Large intestine (tissue), 3 donors: ENCODE measurements around the gene CCDC97. TPM values are rescaled to one million over a fixed set of nuclear protein-coding genes. Genes with fewer than 3 reads are reported as not detected.
"Not testable (repeated sequence)": the region's sequence is repeated elsewhere in the genome, so short reads cannot be mapped to it uniquely, and the experiment has no call there.

ENCODE experiments used
- DNase-seq, 2 donors: peaks; one replicate each; pipeline versions ENCODE4 v3.0.0 to v3.0.0-alpha.2; 2013
- H3K27ac ChIP-seq: one replicate; pipeline ENCODE4 v1.5.1; 2013; ENCODE audit warnings: low read length
- H3K27me3 ChIP-seq: 2 replicates; pipeline ENCODE4 v1.6.1; 2013; ENCODE audit warnings: low read length; ENCODE audit not compliant: control insufficient read depth, insufficient read depth
- H3K36me3 ChIP-seq: 2 replicates; pipeline ENCODE4 v1.6.1; 2013; ENCODE audit warnings: low read length; ENCODE audit not compliant: control insufficient read depth, insufficient read depth
- H3K4me1 ChIP-seq: one replicate; pipeline ENCODE4 v1.6.1; 2013; ENCODE audit warnings: low read length; ENCODE audit not compliant: control insufficient read depth, insufficient read depth
- H3K4me3 ChIP-seq: one replicate; pipeline ENCODE4 v1.5.1; 2013; ENCODE audit warnings: low read length
- H3K9me3 ChIP-seq: one replicate; pipeline ENCODE4 v1.6.1; 2013; ENCODE audit warnings: mild to moderate bottlenecking, low read depth, low read length, moderate library complexity; ENCODE audit not compliant: control insufficient read depth
- WGBS: methylation state at CpG from one replicate; pipeline ENCODE4 v1.1.5; 2013; ENCODE audit warnings: low lambda C conversion rate; ENCODE audit not compliant: insufficient coverage; 5-methylcytosine and 5-hydroxymethylcytosine counted together
- polyA plus RNA-seq: library from polyadenylated mRNA; unstranded; fragments of 120-200 nt; gene quantifications from one replicate; pipeline ENCODE4 v1.2.1, GENCODE V29; 2013

Gene CCDC97
- polyA plus RNA-seq, 1 donor: 24.9 TPM

DNA sequence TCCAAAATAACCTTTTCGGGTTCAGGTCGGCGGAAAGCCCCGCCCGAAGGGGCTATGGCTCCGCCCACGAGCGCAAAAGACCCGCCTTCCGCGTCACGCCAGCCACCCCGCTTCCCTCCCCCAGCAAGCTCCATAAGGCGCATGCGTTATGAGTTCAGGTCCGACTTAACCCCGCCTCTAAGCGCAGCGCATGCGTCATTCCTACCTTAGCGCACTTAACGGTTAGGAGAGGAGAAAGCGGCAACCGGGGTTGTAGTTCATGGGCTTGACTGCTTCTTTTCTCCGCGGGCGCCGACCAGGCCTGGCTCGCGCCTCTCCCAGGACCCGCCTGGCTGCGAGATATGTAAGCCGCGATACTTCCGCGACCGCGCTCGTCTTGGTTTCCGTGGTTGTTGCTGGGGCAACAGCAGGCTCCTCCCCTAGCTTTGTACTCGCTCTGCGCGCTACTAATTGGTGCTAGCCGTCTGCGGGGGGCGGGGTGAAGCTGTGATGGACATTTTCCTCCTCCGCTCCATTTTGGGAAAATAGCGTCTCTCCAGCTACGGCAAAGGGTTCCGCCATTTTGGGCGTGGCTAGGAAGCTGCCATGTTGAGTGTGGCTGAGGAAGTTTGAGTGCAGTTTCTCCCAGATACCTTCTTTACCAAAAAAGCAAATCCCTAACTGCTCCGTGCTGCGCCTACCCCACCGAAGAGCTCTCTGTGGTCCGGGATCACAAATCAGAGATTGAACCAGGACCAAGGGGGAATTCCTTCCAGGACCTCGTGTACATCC is 54.0 kb downstream of the CCDC97 start, which contains the start of gene B9D2:
Gene B9D2 (minus strand): TSS at position 397 of the 771 bp plus-strand sequence. CDS start 630 bp downstream, outside the sequence.
- no peaks in the 10 kb centered on the region for H3K27me3 ChIP-seq
- peaks cover 26% of the 10 kb centered on the region for H3K4me1 ChIP-seq
- H3K27ac ChIP-seq: peak within 1 kb of the TSS; percentile 98
- WGBS: no CpG with 5 or more reads among the region's 56 CpGs
- peak within 1 kb of the TSS; percentile 85 for H3K4me3 ChIP-seq
- H3K9me3 ChIP-seq: no peaks in the 10 kb centered on the region
- DNase-seq: peak; percentile 98 to 99
- H3K36me3 ChIP-seq: no peaks in the 10 kb centered on the region

DNA sequence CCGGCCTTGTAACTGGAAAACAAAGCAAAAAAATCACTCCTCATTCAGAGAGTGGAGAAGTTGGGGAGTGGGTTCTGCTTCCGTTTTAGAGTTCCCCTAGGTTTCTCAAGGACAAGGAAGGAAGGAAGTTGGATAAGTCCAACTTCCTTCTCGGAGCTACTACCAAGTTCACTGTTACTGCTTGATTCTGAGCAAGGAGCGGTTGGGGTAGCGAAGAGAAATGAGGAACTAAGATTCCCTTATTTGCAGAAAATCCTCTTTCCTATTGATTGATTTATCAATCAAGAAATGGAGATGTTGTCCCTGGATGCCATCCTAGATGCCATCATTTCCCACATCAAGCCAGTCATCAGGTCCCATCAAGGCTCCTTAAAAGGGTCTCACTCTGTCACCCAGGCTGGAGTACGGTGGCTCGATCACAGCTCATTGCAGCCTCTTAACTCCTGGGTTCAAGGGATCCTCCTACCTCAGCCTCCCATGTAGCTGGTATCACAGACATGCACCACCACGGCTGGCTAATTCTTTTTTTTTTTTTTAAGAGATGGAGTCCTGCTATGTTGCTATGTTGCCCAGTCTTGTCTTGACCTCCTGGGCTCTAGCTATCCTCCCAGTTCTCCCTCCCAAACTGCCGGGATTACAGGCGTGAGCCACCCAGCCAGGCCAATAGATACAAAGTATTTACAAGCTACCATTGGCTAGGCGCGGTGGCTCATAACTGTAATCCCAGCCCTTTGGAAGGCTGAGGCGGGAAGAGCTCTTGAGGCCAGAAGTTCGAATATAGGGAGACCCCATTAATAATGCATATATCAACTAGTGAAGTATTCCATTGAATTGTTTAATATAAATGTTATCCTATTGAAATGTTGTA is 54.8 kb downstream of the CCDC97 start:
- Histone ChIP-seq H3K4me1 (peaks cover 26% of the 10 kb centered on the region), H3K36me3 (no peaks in the 10 kb centered on the region), H3K4me3 (peak overlapping the region; percentile 85), H3K27me3 (no peaks in the 10 kb centered on the region), H3K9me3 (no peaks in the 10 kb centered on the region), H3K27ac (peak overlapping the region; percentile 98)
- DNase-seq: no peak
- WGBS: 60% methylated on average over 3 of the region's 14 CpGs

DNA sequence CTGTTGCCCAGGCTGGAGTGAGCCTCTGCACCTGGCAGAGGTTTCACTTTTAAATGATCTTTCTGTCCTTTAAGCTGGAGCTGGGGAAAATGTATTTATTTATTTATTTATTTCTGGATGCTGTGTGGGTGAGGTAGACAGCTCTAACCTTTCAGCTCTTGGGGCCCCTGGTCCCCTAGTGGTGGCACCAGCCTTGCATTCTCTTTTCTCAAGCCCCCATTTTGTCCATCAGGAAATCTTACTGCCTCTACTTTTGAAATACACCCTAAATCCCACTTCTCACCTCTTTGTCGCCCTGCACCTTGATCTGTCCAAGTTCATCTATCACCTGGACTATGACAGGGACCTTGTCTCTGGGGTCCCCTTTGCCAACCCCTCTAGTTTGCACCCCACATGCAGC is 56.1 kb downstream of the CCDC97 start:
- 100% methylated on average over 1 of the region's 1 CpG for WGBS
- no peak for DNase-seq
- H3K27ac ChIP-seq: no peak overlapping the region
- no peaks in the 10 kb centered on the region for H3K9me3 ChIP-seq
- H3K36me3 ChIP-seq: no peaks in the 10 kb centered on the region
- no peaks in the 10 kb centered on the region for H3K27me3 ChIP-seq
- peaks cover 26% of the 10 kb centered on the region for H3K4me1 ChIP-seq
- no peak overlapping the region for H3K4me3 ChIP-seq

DNA sequence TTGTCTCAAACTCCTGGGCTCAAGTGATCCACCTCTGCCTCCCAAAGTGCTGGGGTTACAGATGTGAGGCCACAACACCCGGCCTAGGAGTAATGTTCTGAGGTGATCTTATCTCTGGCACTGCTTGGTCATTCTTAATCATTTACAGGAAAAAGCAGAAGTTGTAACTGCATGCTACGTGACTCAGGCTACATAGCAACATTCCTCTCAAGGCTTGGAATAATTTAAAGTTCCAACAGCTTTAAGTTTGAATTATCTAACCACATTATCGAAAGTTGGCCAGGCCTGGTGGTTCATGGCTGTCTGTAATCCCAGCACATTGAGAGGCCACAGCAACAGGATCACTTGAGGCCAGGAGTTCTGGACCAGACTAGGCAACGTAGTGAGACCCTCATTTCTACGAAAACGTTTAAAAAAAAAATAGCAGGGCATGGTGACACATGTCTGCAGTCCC is 57.9 kb downstream of the CCDC97 start:
- Histone ChIP-seq H3K9me3 (no peaks in the 10 kb centered on the region), H3K36me3 (no peaks in the 10 kb centered on the region), H3K4me3 (no peak overlapping the region), H3K4me1 (peaks cover 26% of the 10 kb centered on the region), H3K27me3 (no peaks in the 10 kb centered on the region), H3K27ac (peak overlapping the region; percentile 76)
- no CpG with 5 or more reads among the region's 6 CpGs for WGBS
- peak; percentile 63 to 73 for DNase-seq

DNA sequence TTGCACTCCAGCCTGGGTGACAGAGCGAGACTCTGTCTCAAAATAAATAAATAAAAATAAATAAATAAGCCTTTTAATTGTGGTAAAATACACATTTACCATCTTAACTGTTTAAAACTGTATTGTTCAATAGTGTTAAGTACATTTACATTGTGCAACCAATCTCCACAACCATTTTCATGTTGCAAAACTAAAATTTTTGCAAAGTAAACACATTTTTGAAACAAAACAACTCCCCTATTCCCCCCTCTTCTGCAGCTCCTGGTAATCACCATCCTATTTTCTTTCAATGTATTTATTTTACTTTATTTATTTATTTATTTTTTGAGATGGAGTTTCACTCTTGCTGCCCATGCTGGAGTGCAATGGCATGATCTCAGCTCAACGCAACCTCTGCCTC is 59.8 kb downstream of the CCDC97 start:
- H3K36me3 ChIP-seq: no peaks in the 10 kb centered on the region
- H3K27ac ChIP-seq: no peak overlapping the region
- no peak for DNase-seq
- WGBS: no CpG with 5 or more reads among the region's 2 CpGs
- H3K4me3 ChIP-seq: no peak overlapping the region
- H3K27me3 ChIP-seq: no peaks in the 10 kb centered on the region
- peaks cover 16% of the 10 kb centered on the region for H3K4me1 ChIP-seq
- H3K9me3 ChIP-seq: no peaks in the 10 kb centered on the region

DNA sequence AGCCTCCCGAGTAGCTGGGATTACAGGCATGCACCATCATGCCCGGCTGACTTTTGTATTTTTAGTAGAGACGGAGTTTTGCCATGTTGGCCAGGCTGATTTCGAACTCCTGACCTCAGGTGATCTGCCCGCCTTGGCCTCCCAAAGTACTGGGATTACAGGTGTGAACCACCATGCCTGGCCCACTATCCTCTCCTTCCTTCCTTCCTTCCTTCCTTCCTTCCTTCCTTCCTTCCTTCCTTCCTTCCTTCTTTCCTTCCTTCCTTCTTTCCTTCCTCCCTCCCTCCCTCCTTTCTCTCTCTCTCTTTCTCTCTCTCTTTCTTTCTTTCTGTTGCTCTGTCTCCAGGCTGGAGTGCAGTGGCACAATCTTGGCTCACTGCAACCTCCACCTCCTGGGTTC is 61.1 kb downstream of the CCDC97 start:
- peaks cover 13% of the 10 kb centered on the region for H3K4me1 ChIP-seq
- not testable (repeated sequence) for H3K27ac ChIP-seq

DNA sequence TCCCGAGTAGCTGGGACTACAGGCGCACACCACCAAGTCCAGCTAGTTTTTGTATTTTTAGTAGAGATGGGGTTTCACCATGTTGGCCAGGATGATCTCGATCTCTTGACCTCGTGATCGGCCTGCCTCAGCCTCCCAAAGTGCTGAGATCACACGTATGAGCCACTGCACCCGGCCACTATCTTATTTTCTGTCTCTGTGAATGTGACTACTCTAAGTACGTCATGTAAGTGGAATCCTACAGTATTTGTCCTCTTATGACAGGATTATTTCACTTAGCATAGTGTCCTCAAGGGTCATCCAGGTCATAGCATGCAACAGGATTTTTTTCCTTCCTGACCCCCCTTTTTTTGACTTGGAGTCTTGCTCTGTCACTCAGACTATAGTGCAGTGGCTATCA is 61.6 kb downstream of the CCDC97 start:
- H3K4me3 ChIP-seq: no peak overlapping the region
- no peaks in the 10 kb centered on the region for H3K36me3 ChIP-seq
- no peaks in the 10 kb centered on the region for H3K9me3 ChIP-seq
- no peak for DNase-seq
- 100% methylated on average over 1 of the region's 8 CpGs for WGBS
- H3K27me3 ChIP-seq: no peaks in the 10 kb centered on the region
- no peak overlapping the region for H3K27ac ChIP-seq
- peaks cover 13% of the 10 kb centered on the region for H3K4me1 ChIP-seq

More for the DNA sequence above, 61.1 kb downstream of the CCDC97 start:
- not testable (repeated sequence) for DNase-seq, H3K9me3 ChIP-seq, H3K36me3 ChIP-seq, H3K4me3 ChIP-seq, H3K27me3 ChIP-seq
- WGBS: 100% methylated on average over 2 of the region's 5 CpGs

DNA sequence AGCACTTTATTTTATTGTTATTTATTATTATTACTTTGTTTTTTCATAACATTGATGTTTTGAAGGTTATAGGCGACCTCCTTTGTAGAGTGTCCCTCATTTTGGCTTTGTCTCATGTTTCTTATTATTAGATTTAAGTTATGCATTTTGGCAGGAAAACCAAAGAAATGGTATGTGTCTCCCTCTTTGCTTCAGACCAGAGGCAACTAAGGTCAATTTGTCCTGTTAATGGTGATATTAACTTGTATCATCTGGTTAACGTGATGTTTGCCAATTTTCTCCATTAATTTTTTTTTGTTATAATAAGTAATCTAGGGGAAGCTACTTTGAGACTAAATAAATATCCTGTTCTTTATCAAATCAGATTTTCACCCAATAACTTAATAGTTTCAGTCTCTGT is 62.5 kb downstream of the CCDC97 start:
- Histone ChIP-seq H3K27me3 (no peaks in the 10 kb centered on the region), H3K4me3 (no peak overlapping the region), H3K27ac (no peak overlapping the region), H3K9me3 (no peaks in the 10 kb centered on the region), H3K4me1 (peaks cover 12% of the 10 kb centered on the region), H3K36me3 (no peaks in the 10 kb centered on the region)
- DNase-seq: no peak
- 100% methylated on average over 1 of the region's 2 CpGs for WGBS

DNA sequence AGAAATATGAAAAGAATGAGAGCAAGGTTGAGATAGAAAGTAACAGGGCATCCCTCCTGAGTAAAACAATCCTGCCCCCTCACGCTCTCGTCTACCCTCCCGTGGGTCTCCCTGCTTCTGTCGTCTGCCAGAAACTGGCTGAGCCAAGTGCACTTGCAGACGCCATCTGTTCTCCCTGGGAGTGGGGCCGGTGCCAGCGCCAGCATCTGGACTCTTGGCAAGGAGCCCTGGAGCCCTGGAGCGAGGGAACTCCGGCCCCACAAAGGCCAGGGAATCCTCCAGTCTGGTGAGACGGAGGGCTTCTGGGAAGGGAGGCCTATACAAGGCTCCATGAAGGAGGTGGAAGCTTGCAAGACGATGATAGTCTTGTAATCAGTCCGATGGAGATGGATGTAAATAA is 64.0 kb downstream of the CCDC97 start:
- H3K9me3 ChIP-seq: no peaks in the 10 kb centered on the region
- no peaks in the 10 kb centered on the region for H3K27me3 ChIP-seq
- WGBS: 40% methylated on average over 1 of the region's 12 CpGs
- H3K27ac ChIP-seq: no peak overlapping the region
- H3K4me3 ChIP-seq: no peak overlapping the region
- no peaks in the 10 kb centered on the region for H3K36me3 ChIP-seq
- H3K4me1 ChIP-seq: peaks cover 3% of the 10 kb centered on the region
- peak; percentile 46 to 61 for DNase-seq
